ENCODE data around the gene TECPR1.

GRCh38 chr7:98194186-98194585, 57.8 kb downstream of the TECPR1 start:
- TF ChIP-seq CTCF (conservative IDR thresholded peaks at IDR 0.05 in 1 of 2, IDR thresholded peaks at IDR 0.05 in 1 of 2; ENCODE audit: low read depth in 1 of 2, low read length in 2 of 2) (no peak), EZH2 (IDR thresholded peaks at IDR 0.05; ENCODE audit: low read length, missing control alignments) (no peak)
